WTC11 (cell line): ENCODE results near the gene AFF3. TPM values are rescaled to one million over a fixed set of nuclear protein-coding genes. Genes with fewer than 3 reads are reported as not detected.

Experiments
- ATAC-seq: fragments of 200-7000 bp; cut with Tn5 transposase; 2 replicates; pipeline ENCODE4 v1.10.0; 2021; ENCODE audit warnings: mild to moderate bottlenecking, moderate library complexity
- CTCF ChIA-PET: fragments of 300-600 bp; sonication (Branson Sonifier 250); formaldehyde crosslinking; loops from one replicate; lab custom pipeline; 2021; ENCODE audit warnings: antibody characterized with exemption; lab: Charles Lee
- POLR2A ChIA-PET: fragments of 350-600 bp; sonication (Branson Sonifier 250); formaldehyde crosslinking; loops from one replicate; lab custom pipeline; 2021; ENCODE audit warnings: antibody characterized with exemption; lab: Charles Lee
- DNase-seq: peaks from one replicate; pipeline ENCODE4 v3.0.0; 2021; ENCODE audit warnings: low spot score
- H3K27ac Mint-ChIP-seq: 2 replicates; pipeline ENCODE4 v1.8.0; 2021; ENCODE audit warnings: mixed read lengths
- H3K27me3 Mint-ChIP-seq: 2 replicates; pipeline ENCODE4 v1.8.0; 2021; ENCODE audit warnings: low read depth, mild to moderate bottlenecking, moderate library complexity, mixed read lengths
- H3K36me3 Mint-ChIP-seq: 2 replicates; pipeline ENCODE4 v1.8.0; 2021; ENCODE audit warnings: mixed read lengths
- H3K4me1 Mint-ChIP-seq: 2 replicates; pipeline ENCODE4 v1.8.0; 2022; ENCODE audit warnings: mixed read lengths
- H3K4me3 Mint-ChIP-seq: 2 replicates; pipeline ENCODE4 v1.8.0; 2021; ENCODE audit warnings: mild to moderate bottlenecking, moderate library complexity, mixed read lengths
- H3K9me3 Mint-ChIP-seq: 2 replicates; pipeline ENCODE4 v1.8.0; 2021; ENCODE audit warnings: mixed read lengths
- ATF1 ChIP-seq: sonication (generic); formaldehyde crosslinking; IDR thresholded peaks from 2 replicates; pipeline ENCODE4 v1.8.1; 2023; ENCODE audit warnings: mild to moderate bottlenecking, moderate library complexity, missing genetic modification reagents
- ATF2 ChIP-seq: sonication (generic); formaldehyde crosslinking; IDR thresholded peaks from 2 replicates; pipeline ENCODE4 v1.8.1; 2022; ENCODE audit warnings: low read depth, missing genetic modification reagents, borderline replicate concordance
- ATF6 ChIP-seq: sonication (generic); formaldehyde crosslinking; IDR thresholded peaks from 2 replicates; pipeline ENCODE4 v1.8.1; 2023; ENCODE audit warnings: mild to moderate bottlenecking, missing genetic modification reagents
- CBFB ChIP-seq: sonication (generic); formaldehyde crosslinking; IDR thresholded peaks from 2 replicates; pipeline ENCODE4 v1.8.1; 2022; ENCODE audit warnings: mild to moderate bottlenecking, low read depth, missing genetic modification reagents
- CREB1 ChIP-seq: sonication (generic); formaldehyde crosslinking; IDR thresholded peaks from 2 replicates; pipeline ENCODE4 v1.8.0; 2023; ENCODE audit warnings: mild to moderate bottlenecking, missing genetic modification reagents
- ERG ChIP-seq: fragments of 250-450 bp; sonication (Bioruptor Pico); IDR thresholded peaks from 2 replicates; pipeline ENCODE4 v1.8.0; 2021; ENCODE audit warnings: mild to moderate bottlenecking
- ESRRA ChIP-seq: sonication (generic); formaldehyde crosslinking; IDR thresholded peaks from 2 replicates; pipeline ENCODE4 v1.8.1; 2022; ENCODE audit warnings: mild to moderate bottlenecking, missing genetic modification reagents, borderline replicate concordance
- FOXJ3 ChIP-seq: sonication (generic); formaldehyde crosslinking; IDR thresholded peaks from 2 replicates; pipeline ENCODE4 v1.9.0; 2021; ENCODE audit warnings: missing genetic modification reagents, mild to moderate bottlenecking, borderline replicate concordance
- FOXK1 ChIP-seq: sonication (generic); formaldehyde crosslinking; IDR thresholded peaks from 2 replicates; pipeline ENCODE4 v1.8.0; 2022; ENCODE audit warnings: mild to moderate bottlenecking, moderate library complexity, missing genetic modification reagents
- IRF1 ChIP-seq: sonication (generic); formaldehyde crosslinking; IDR thresholded peaks from 2 replicates; pipeline ENCODE4 v1.8.0; 2023; ENCODE audit warnings: missing genetic modification reagents
- JUN ChIP-seq: sonication (generic); formaldehyde crosslinking; IDR thresholded peaks from 2 replicates; pipeline ENCODE4 v1.8.0; 2023; ENCODE audit warnings: mild to moderate bottlenecking, missing genetic modification reagents
- MYBL2 ChIP-seq: sonication (generic); formaldehyde crosslinking; IDR thresholded peaks from 2 replicates; pipeline ENCODE4 v1.8.1; 2023; ENCODE audit warnings: mild to moderate bottlenecking, moderate library complexity, missing genetic modification reagents
- NFATC4 ChIP-seq: fragments of 250-450 bp; sonication (Bioruptor Pico); IDR thresholded peaks from 2 replicates; pipeline ENCODE4 v1.9.0; 2021; ENCODE audit warnings: mild to moderate bottlenecking
- NFE2L1 ChIP-seq: sonication (generic); formaldehyde crosslinking; IDR thresholded peaks from 2 replicates; pipeline ENCODE4 v1.8.1; 2023; ENCODE audit warnings: missing genetic modification reagents
- NR1H2 ChIP-seq: sonication (generic); formaldehyde crosslinking; IDR thresholded peaks from 2 replicates; pipeline ENCODE4 v1.9.0; 2021; ENCODE audit warnings: mild to moderate bottlenecking, moderate library complexity, missing genetic modification reagents
- SMAD3 ChIP-seq: sonication (generic); formaldehyde crosslinking; IDR thresholded peaks from 2 replicates; pipeline ENCODE4 v1.8.0; 2022; ENCODE audit warnings: missing genetic modification reagents, mild to moderate bottlenecking, borderline replicate concordance
- SOX15 ChIP-seq: fragments of 250-450 bp; sonication (Bioruptor Pico); IDR thresholded peaks from 2 replicates; pipeline ENCODE4 v1.9.0; 2021; ENCODE audit warnings: mild to moderate bottlenecking
- TCF7 ChIP-seq: sonication (generic); formaldehyde crosslinking; IDR thresholded peaks from 2 replicates; pipeline ENCODE4 v1.8.0; 2022; ENCODE audit warnings: mild to moderate bottlenecking, low read depth, missing genetic modification reagents, moderate library complexity
- USF2 ChIP-seq: sonication (generic); formaldehyde crosslinking; IDR thresholded peaks from 2 replicates; pipeline ENCODE4 v1.8.1; 2023; ENCODE audit warnings: mild to moderate bottlenecking, missing genetic modification reagents, moderate library complexity
- ZBTB43 ChIP-seq: sonication (generic); formaldehyde crosslinking; IDR thresholded peaks from 2 replicates; pipeline ENCODE4 v1.8.1; 2023; ENCODE audit warnings: mild to moderate bottlenecking, missing genetic modification reagents
- ZNF138 ChIP-seq: sonication (generic); formaldehyde crosslinking; conservative IDR thresholded peaks from 2 replicates; pipeline ENCODE4 v1.8.1; 2022; ENCODE audit warnings: mild to moderate bottlenecking, moderate library complexity, missing genetic modification reagents
- ZNF281 ChIP-seq: sonication (generic); formaldehyde crosslinking; IDR thresholded peaks from 2 replicates; pipeline ENCODE4 v1.8.0; 2023; ENCODE audit warnings: mild to moderate bottlenecking, missing genetic modification reagents
- total RNA-seq: library from RNA; stranded (reverse); gene quantifications from 3 replicates; pipeline ENCODE4 v1.2.3, GENCODE V29; 2021

Gene AFF3
- total RNA-seq, 1 experiment from 2014 or later: 1.2 TPM

- TF ChIP-seq ZBTB43 (CRISPR knock-in tag) (no peak), NR1H2 (CRISPR knock-in tag) (no peak), ZNF138 (CRISPR knock-in tag) (no peak), CBFB (CRISPR knock-in tag) (no peak), ATF6 (CRISPR knock-in tag) (no peak), FOXK1 (no peak), USF2 (CRISPR knock-in tag) (no peak)
Observed at GRCh38 chr2:99961196-99961913, 181.0 kb downstream of the AFF3 start (continued).

GRCh38 chr2:99960790-99961189 lies 181.6 kb downstream of the AFF3 start:
- ChIA-PET POLR2A (no interaction called here), CTCF (interaction anchor here (1.1 to 1.4 kb wide), 2 partner anchors 300 to 302 kb away, joined by 4 to 6 read pairs; no protein-coding TSS in a partner anchor)
- DNase-seq (no peak), ATAC-seq (no peak)
- Mint-ChIP-seq H3K9me3 (peaks cover 4% of the 10 kb centered on the region; the same call in 1 of the 2 replicates), H3K27me3 (no peaks in the 10 kb centered on the region), H3K4me3 (no peak overlapping the region), H3K36me3 (no peaks in the 10 kb centered on the region), H3K27ac (no peak overlapping the region), H3K4me1 (peaks cover 13% of the 10 kb centered on the region)
- no peak for TF ChIP-seq JUN (CRISPR knock-in tag)
- no peak for TF ChIP-seq SMAD3 (CRISPR knock-in tag)
- TF ChIP-seq MYBL2: no peak
- TF ChIP-seq FOXJ3 (CRISPR knock-in tag): no peak
- TF ChIP-seq ATF2 (CRISPR knock-in tag): no peak
- TF ChIP-seq CREB1: no peak
- TF ChIP-seq ERG: no peak
- no peak for TF ChIP-seq SOX15 (CRISPR knock-in tag)
- no peak for TF ChIP-seq TCF7 (CRISPR knock-in tag)
- no peak for TF ChIP-seq ZNF138 (CRISPR knock-in tag)
- no peak for TF ChIP-seq ATF1 (CRISPR knock-in tag)
- no peak for TF ChIP-seq NFATC4 (CRISPR knock-in tag)
- TF ChIP-seq NFE2L1 (CRISPR knock-in tag): no peak
- no peak for TF ChIP-seq ESRRA (CRISPR knock-in tag)
- TF ChIP-seq ZNF281: no peak
- TF ChIP-seq IRF1: no peak
